Measurements from ENCODE around the gene ZNF765.
"Not testable (repeated sequence)": the region's sequence is repeated elsewhere in the genome, so short reads cannot be mapped to it uniquely, and the experiment has no call there.

ZNF765 gene

DNA sequence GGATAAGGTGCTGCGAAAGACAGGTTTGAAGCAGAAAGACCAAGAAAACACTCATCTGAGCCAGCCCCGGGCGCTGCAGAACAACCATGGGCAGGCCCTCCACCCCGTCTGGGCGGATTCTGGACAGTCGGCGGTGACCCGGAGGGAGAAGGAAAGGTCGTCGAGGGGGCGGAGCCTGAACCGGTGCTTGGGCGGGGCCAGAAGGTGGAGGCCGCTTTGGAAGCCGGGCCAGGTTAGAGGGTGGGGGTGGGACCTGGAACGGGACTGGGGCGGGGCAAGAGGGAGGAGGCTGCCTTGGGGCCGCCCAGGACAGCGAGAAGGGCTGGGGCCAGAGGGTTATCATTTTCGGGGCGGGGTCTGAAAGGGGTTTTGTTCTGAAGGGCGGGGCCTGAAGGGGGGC lies 5.0 kb upstream of the ZNF765 start:
- H3K4me3 ChIP-seq (ENCODE audit: control insufficient read depth, low read depth, low read length): no peak overlapping the region
- DNase-seq (ENCODE audit: low read depth): no peak
- TF ChIP-seq, protein P1, sequence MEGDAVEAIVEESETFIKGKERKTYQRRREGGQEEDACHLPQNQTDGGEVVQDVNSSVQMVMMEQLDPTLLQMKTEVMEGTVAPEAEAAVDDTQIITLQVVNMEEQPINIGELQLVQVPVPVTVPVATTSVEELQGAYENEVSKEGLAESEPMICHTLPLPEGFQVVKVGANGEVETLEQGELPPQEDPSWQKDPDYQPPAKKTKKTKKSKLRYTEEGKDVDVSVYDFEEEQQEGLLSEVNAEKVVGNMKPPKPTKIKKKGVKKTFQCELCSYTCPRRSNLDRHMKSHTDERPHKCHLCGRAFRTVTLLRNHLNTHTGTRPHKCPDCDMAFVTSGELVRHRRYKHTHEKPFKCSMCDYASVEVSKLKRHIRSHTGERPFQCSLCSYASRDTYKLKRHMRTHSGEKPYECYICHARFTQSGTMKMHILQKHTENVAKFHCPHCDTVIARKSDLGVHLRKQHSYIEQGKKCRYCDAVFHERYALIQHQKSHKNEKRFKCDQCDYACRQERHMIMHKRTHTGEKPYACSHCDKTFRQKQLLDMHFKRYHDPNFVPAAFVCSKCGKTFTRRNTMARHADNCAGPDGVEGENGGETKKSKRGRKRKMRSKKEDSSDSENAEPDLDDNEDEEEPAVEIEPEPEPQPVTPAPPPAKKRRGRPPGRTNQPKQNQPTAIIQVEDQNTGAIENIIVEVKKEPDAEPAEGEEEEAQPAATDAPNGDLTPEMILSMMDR (IDR thresholded peaks at IDR 0.05; ENCODE audit: control insufficient read depth, insufficient read depth, low read depth, low read length, missing control alignments): no peak

DNA sequence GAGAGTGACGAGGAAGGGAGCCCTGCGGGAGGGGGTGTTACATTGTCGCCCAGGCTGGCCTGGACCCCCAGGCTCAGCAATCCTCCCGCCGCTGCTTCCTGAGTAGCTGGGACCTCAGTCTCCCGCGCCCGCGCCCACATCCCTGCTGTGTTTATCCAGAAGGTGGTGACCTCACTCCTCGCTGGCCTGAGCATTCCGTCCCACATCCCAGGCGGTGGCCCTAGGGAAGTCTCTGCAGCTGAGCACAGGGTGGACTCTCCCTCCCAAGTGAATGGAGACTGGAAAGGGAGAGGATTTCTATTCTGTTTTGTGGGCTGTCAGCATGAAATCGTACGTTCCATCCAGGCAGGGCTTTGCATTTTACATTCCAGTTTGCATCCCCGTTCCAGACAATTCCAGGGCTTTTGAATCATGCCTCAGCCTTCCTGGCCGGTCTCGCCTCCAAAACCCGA lies 401 bp upstream of the ZNF765 start:
- TF ChIP-seq, protein P1 (IDR thresholded peaks at IDR 0.05; ENCODE audit: control insufficient read depth, insufficient read depth, low read depth, low read length, missing control alignments): no peak
- DNase-seq (ENCODE audit: low read depth): no peak
- peak overlapping the region; percentile 73 for H3K4me3 ChIP-seq (ENCODE audit: control insufficient read depth, low read depth, low read length)

DNA sequence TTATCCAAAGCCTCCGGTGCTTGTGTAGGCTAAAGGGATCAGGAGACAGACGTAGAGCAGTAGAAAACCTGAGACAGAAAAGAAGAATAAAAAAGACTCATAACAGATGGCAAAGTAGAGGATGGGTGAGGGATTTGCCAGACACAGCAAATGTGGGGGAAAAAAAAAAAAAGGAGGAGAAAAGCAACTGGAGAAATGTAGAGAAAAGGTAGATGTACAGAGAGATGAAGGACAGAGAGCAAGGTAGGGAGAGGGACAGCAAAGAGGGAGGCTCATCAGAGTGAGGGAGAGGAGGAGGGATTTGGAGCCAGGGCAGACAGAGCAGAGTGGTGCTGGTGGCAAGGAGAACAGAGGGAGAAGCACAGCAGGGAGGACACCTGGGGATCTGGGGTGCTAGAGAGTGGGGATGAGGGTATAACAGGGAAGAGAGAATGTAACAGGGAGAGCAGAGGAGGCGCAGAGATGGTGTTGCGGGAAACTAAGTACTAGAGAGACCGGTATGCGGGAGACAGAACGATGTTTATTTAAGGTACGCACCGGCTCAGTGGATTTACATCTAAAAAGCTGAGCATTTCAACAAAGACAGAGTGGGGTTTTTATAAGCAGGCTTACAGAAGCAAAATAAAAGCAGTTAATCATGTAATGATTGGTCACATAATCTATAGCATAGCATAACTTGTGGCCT lies 1.0 kb downstream of the ZNF765 start:
- peak overlapping the region; percentile 73 for H3K4me3 ChIP-seq (ENCODE audit: control insufficient read depth, low read depth, low read length)
- DNase-seq (ENCODE audit: low read depth): not testable (repeated sequence)

DNA sequence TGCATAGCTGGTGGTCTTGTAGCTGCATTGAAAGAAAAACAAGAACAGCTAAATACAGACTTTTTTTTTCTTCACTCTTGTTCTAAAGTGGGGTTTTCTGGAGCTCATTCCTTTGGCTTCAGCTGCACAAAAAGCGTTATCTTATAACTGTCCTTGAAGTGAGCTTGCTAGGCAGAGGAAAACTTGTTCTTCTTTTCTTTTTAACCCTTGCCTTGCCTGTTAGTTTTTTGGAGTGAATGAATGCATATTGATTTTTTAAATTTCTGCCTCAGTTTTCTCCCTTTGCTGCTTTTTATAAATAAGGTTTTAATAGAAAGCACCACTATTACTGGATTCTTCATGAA lies 1.5 kb downstream of the ZNF765 start:
- DNase-seq (ENCODE audit: low read depth): no peak
- no peak overlapping the region for H3K4me3 ChIP-seq (ENCODE audit: control insufficient read depth, low read depth, low read length)
- TF ChIP-seq, protein P1 (IDR thresholded peaks at IDR 0.05; ENCODE audit: control insufficient read depth, insufficient read depth, low read depth, low read length, missing control alignments): no peak

DNA sequence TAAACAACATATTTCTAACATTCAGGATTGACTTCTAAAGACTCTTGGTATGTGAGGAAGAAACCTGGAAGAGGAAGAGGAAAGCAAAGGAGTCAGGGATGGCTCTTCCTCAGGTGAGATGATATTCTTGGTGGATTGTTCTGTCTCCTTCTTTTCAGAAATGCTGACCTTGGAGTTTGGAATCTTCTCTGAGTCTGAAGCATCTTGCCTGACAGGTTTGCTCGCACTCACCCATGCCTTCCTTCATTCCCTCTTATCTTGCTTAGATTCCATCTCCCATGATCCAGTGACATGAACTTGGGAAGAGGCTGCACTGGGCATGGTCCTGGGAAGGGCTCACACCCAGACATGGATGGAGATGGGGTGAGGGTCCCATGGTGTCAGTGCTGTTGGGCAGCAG lies 3.0 kb downstream of the ZNF765 start:
- H3K4me3 ChIP-seq (ENCODE audit: control insufficient read depth, low read depth, low read length); DNase-seq (ENCODE audit: low read depth): not testable (repeated sequence)

DNA sequence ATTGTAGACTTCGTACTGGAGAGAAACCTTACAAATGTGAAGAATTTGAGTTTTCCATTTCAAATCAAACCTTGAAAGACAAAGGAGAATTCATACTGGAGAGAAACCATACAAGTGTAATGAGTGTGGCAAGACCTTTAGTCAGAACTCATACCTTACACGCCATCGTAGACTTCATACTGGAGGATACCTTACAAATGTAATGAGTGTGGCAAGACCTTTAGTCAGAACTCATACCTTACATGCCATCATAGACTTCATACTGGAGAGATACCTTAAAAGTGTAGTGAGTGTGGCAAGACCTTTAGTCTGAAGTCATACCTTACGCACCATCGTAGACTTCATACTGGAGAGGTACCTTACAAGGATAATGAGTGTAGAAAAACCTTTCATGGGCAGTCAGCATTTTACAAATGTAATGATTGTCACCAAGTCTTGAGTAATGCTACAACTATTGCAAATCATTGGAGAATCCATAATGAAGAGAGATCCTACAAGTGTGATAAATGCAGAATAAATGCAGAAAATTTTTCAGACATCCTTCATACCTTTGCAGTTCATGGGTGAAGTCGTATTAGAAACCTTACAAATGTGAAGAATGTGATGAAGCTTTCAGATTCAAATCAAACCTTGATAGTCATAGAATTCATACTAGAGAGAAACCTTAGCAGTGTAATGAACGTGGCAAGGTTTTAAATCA lies 14.7 kb downstream of the ZNF765 start:
- no peak for DNase-seq (ENCODE audit: low read depth)
- TF ChIP-seq, protein P1 (IDR thresholded peaks at IDR 0.05; ENCODE audit: control insufficient read depth, insufficient read depth, low read depth, low read length, missing control alignments): no peak
- no peak overlapping the region for H3K4me3 ChIP-seq (ENCODE audit: control insufficient read depth, low read depth, low read length)

DNA sequence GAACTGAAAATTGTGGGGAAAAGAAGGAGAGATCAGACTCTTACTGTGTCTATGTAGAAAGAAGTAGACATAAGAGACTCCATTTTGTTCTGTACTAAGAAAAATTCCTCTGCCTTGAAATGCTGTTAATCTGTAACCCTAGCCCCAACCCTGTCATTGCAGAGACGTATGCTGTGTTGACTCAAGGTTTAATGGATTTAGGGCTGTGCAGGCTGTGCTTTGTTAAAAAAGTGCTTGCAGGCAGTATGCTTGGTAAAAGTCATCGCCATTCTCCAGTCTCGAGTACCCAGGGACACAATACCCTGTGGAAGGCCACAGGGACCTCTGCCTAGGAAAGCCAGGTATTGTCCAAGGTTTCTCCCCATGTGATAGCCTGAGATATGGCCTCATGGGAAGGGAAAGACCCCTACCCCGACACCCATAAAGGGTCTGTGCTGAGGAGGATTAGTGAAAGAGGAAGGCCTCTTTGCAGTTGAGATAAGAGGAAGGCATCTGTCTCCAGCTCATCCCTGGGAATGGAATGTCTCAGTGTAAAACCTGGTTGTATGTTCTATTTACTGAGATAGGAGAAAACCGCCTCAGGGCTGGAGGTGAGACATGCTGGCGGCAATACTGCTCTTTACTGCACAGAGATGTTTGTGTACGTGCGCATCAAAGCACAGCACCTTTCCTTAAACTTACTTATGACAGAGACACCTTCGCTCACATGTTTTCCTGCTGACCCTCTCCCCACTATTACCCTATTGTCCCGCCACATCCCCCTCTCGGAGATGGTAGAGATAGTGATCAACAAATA lies 25.8 kb downstream of the ZNF765 start:
- not testable (repeated sequence) for DNase-seq (ENCODE audit: low read depth); H3K4me3 ChIP-seq (ENCODE audit: control insufficient read depth, low read depth, low read length)

DNA sequence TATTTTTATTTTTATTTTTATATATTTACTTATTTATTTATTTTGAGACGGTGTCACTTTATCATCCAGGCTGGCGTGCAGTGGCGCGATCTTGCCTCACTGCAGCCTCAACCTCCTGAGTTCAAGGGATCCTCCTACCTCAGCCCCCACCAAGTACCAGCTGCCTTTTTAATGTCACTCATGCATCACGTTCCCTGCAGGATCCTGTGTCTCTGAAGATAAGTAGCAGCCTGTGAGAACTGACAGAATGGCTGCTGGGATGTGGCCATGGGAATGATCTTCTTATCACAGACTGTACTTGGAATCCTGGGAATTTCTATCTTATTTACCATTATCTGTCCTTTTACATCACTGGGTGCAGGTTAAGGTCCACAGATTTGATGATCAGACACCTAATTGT lies 27.6 kb downstream of the ZNF765 start:
- TF ChIP-seq, protein P1 (IDR thresholded peaks at IDR 0.05; ENCODE audit: control insufficient read depth, insufficient read depth, low read depth, low read length, missing control alignments): no peak
- no peak overlapping the region for H3K4me3 ChIP-seq (ENCODE audit: control insufficient read depth, low read depth, low read length)
- no peak for DNase-seq (ENCODE audit: low read depth)

DNA sequence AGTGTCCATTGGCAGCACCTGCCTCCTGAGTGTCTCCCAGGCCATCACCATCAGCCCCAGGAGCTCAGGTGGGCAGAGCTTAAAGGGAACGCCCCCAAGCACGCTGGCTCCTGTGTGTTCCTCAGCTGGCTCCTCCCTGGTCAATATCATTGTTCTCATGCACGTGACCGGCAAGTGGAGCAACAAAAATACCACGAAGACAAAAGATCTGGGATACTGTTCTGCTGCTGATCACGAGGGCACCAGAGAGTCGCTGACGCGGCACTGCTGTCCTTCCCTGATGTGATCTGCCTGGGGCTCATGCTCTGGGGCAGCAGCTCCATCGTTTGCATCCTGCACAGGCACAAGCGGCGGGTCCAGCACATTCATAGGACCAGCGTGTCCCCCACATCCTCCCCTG lies 28.1 kb downstream of the ZNF765 start:
- not testable (repeated sequence) for H3K4me3 ChIP-seq (ENCODE audit: control insufficient read depth, low read depth, low read length); DNase-seq (ENCODE audit: low read depth)

DNA sequence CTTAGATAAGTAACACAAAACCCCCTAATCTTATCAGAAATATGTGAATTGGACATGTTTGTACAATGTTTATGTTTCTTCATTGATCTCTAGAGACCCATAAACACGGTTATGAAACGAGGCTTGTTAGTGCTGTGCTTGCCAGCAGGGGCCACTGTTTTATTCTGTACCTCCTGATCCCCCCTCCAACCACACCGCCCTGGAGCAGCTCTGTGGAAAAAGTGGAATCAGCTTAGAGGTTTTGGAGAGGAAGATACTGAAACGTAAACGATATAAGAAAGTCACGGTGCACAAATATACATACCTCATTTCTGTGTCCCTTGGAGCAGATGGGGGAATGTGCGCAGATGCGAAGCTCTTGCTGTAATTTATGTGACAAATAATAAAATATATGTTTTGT lies 28.7 kb downstream of the ZNF765 start:
- H3K4me3 ChIP-seq (ENCODE audit: control insufficient read depth, low read depth, low read length); DNase-seq (ENCODE audit: low read depth): not testable (repeated sequence)

Measured in AG09309 (cell line).